GM21717 (cell line): ENCODE data around the gene PCBP3.
"Not testable (repeated sequence)": the region's sequence is repeated elsewhere in the genome, so short reads cannot be mapped to it uniquely, and the experiment has no call there.

Experiments used
- ATAC-seq: cut with Tn5 transposase; IDR thresholded peaks from one replicate; pipeline ENCODE4 v1.9.1; 2021; ENCODE audit warnings: mild to moderate bottlenecking, moderate library complexity; ENCODE audit not compliant: unreplicated experiment

PCBP3 gene

GRCh38 chr21:45669382-45669781 lies 25.9 kb downstream of the PCBP3 start:
- ATAC-seq, result no peak

DNA sequence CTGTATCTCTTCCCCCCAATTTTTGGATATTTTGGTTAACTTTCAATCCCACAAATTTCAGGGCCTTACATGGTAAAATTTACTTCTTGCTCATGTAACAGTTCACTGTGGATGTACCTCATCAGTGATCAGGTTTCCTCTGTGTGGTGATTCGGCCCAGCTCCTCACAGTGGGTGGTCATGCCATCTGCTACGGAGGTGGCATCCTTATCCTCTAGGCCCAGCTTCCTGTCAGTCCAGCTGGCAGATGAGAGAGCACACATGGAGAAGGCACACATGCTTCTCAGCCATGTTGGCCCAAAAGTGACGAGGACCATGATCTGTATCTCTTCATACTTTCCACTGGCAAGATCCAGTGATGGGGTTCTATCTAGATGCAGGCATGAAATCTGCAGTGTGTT lies 27.2 kb downstream of the PCBP3 start:
- no peak for ATAC-seq

DNA sequence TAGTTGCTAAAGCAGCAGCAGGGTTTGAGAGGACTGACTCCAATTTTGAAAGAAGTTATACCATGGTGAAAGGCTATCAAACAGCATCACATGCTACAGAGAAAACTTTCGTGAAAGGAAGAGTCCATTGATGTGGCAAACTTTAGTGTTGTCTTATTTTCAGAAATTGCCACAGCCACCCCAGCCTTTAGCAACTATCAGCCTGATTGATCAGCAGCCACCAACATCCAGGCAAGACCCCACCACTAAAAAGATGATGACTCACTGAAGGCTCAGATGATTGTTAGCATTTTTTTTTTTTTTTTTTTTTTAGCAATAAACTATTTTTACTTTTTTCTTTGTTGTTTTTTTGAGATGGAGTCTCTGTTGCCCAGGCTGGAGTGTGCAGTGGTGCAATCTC lies 35.3 kb downstream of the PCBP3 start:
- ATAC-seq, result not testable (repeated sequence)

DNA sequence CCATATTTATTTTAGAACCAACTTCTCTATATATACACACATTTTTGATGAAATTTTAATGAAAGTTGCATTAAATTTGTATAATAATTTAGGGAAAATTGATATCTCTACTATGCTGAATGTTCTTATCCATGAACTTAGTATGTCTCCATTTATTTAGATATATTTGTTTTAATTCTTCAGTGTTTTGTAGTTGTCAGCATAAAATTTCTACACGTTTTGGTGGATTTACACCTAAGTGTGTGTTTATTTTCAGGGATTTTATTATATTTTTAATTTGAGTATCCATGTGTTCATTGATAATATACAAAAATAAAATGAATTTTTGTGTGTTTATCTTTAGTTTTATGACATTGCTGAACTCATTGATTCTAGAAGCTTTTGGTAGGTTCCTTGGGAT lies 36.7 kb downstream of the PCBP3 start:
- no peak for ATAC-seq

- ATAC-seq, result no peak
These were observed 51.6 kb downstream of the PCBP3 start for GRCh38 chr21:45695086-45695485.

GRCh38 chr21:45698493-45699184 lies 55.1 kb downstream of the PCBP3 start:
- no peak for ATAC-seq

DNA sequence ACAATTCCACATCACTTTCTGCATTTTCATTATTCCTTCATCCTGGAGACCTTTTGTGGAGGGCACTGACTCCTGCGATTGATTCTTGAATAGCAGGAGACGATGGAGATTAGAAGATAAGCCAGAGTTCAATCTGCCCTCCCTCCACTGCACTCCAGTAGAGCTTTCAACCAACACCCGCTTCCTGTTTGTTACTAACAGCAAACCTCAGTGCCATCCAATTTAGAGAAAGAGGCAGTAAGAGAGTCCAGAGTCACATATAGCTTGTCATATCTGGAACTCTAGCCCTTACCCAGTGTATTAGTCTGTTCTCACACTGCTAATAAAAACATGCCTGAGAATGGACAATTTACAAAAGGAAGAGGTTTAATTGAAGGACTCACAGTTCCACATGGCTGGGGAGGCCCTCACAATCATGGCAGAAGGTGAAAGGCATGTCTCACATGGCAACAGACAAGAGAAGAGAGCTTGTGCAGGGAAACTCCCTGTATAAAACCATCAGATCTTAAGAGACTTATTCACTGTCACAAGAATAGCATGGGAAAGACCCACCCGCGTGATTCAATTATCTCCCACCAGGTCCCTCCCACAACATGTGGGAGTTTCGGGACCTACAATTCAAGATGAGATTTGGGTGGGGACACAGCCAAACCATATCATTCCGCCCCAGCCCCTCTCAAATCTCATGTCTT lies 55.9 kb downstream of the PCBP3 start:
- no peak for ATAC-seq

GRCh38 chr21:45699966-45700365 lies 56.4 kb downstream of the PCBP3 start:
- no peak for ATAC-seq

GRCh38 chr21:45700461-45700860 lies 56.9 kb downstream of the PCBP3 start:
- ATAC-seq, result no peak

- no peak for ATAC-seq
These were observed 61.0 kb downstream of the PCBP3 start for GRCh38 chr21:45704311-45705108.

DNA sequence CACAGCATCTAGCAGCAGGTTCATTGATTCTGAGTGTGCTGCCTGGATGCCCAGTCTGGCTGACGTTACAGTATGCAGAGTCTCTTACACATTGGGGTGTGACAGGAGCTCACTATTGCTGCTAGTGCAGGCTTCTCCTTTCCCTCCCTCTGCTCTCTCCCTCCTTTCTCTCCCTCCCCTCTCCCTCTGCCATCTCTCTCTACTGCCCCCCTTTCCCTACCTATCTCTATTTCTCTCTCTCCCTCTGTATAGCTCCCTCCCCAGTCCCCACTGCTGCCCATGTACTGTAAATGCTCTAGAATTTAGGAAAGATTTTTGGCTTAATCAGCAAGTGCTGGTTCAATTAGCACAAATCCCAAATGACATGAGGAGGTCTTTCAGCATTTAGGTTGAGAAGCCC lies 62.8 kb downstream of the PCBP3 start:
- ATAC-seq, result no peak

DNA sequence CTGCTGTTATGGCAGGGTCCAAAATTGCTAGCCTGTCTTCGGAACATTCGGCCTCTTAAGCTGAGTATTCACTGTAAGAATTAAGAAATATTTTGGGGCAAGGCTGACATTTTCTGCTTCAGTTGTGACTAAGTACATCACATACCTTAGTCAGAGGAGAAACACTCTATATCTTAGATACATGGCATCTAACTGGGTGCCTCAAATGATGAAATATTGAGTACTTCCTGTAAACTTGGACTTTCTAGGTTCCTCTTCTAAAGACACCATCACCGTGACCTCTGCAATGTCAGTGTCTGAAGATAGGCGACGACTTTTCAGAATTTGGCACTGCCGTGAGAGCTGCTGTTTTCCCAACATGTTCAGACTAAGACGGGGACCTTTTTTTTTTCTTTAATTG lies 65.6 kb downstream of the PCBP3 start:
- ATAC-seq, result no peak

DNA sequence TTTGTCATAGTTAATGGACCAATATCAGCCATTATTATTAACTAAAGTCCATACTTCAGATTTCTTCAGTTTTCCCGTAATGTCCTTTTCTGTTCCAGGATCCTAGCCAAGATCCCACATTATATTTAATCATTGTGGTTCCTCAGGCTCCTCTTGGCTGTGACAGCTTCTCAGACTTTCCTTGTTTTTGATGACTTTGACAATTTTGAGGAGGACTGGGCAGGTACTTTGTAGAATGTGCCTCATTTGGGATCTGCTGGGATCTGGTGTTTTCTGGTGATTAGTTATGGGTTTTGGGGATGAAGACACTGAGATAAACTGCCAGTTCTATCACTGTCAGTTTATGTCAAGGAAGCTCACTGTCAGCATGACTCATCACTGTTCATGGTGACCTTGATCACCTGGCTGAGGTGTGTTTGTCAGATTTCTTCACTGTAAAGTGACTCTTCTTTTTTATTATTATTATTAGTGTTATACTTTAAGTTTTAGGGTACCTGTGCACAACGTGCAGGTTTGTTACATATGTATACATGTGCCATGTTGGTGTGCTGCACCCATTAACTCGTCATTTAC lies 66.3 kb downstream of the PCBP3 start:
- ATAC-seq, result no peak

DNA sequence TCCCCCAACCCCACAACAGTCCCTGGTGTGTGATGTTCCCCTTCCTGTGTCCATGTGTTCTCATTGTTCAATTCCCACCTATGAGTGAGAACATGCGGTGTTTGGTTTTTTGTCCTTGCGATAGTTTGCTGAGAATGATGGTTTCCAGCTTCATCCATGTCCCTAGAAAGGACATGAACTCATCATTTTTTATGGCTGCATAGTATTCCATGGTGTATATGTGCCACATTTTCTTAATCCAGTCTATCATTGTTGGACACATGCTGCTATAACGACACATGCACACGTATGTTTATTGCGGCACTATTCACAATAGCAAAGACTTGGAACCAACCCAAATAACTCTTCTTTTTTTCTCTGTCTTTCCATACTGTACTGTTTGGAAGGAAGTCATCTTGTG lies 66.8 kb downstream of the PCBP3 start:
- not testable (repeated sequence) for ATAC-seq

- ATAC-seq, result no peak
These were observed 70.1 kb downstream of the PCBP3 start for GRCh38 chr21:45713613-45714012.

- ATAC-seq, result no peak
These were observed 71.9 kb downstream of the PCBP3 start for GRCh38 chr21:45715441-45715840.

DNA sequence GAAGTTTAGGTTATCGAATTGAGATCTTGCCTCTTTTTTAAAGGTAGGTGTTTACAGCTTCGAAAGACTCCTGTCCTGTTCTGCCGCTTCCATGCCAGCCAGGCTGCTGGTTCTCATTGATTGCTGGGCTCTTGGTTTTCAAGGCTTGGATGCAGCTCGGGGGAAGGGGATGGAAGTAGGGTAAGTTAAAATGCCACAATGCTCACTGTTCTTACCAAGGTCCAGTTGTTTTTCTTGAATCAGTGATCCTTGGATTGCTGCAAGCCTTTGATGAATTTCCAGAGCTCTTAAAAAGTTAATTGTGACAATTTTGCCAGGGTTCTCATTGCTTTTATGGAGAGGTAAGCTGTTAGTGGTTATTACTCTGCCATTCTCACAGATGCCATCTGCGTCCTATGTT lies 74.9 kb downstream of the PCBP3 start:
- no peak for ATAC-seq

GRCh38 chr21:45719177-45719802 lies 75.8 kb downstream of the PCBP3 start:
- no peak for ATAC-seq

- not testable (repeated sequence) for ATAC-seq
These were observed 76.7 kb downstream of the PCBP3 start for GRCh38 chr21:45720204-45720603.

DNA sequence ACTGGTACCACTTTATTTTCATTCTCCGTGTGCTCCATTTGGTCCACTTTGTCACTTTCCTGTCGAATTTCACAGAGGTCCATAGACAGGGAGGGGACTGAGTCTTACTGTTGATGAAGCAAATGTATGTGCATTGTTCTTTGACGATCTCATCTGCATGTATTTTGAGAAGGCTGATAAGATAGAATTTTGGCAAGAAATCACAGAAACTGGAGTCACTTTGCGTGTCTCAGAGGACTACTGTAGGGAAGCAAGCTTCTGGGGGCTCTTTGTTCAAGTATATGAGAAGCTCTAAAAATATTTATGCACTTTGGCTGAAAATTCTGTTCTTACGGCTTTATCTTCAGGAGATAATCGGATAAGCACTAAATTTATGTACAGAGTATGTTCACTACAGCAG lies 78.1 kb downstream of the PCBP3 start:
- ATAC-seq, result no peak
